Esophagus muscularis mucosa (tissue), 4 donors: ENCODE data around the gene NNT. TPM values are rescaled to one million over a fixed set of nuclear protein-coding genes. Genes with fewer than 3 reads are reported as not detected.

Experiments
- DNase-seq: peaks from one replicate; pipeline ENCODE4 v3.0.0-alpha.2; 2017; ENCODE audit errors: extremely low spot score
- H3K27ac ChIP-seq, 4 donors: fragments of 200-600 bp; sonication (generic); replicated peaks in 1 of 4; 1 replicate in 3 of 4; 2 replicates in 1 of 4; pipeline ENCODE4 v1.5.1; 2016 to 2019; ENCODE audit warnings: mild to moderate bottlenecking in 1 of 4
- H3K27me3 ChIP-seq, 4 donors: fragments of 200-600 bp; sonication (generic); one replicate each; pipeline versions ENCODE4 v1.5.1 to v1.6.0; 2016 to 2019
- H3K36me3 ChIP-seq, 4 donors: fragments of 200-600 bp; sonication (generic); one replicate each; pipeline ENCODE4 v1.5.1; 2016 to 2019
- H3K4me1 ChIP-seq, 4 donors: fragments of 200-600 bp; sonication (generic); one replicate each; pipeline ENCODE4 v1.5.1; 2016 to 2019
- H3K4me3 ChIP-seq, 4 donors: fragments of 200-600 bp; sonication (generic); 1 replicate in 2 of 4; 2 replicates in 2 of 4; pipeline ENCODE4 v1.5.1; 2016 to 2019; ENCODE audit warnings: mild to moderate bottlenecking in 4 of 4, moderate library complexity in 1 of 4
- H3K9me3 ChIP-seq, 4 donors: fragments of 200-600 bp; sonication (generic); 1 replicate in 3 of 4; 2 replicates in 1 of 4; pipeline ENCODE4 v1.5.1; 2016 to 2019
- EP300 ChIP-seq: sonication (generic); formaldehyde crosslinking; IDR thresholded peaks from one replicate; pipeline ENCODE4 v1.6.1; 2017; ENCODE audit warnings: antibody characterized with exemption
- POLR2A ChIP-seq: fragments of 450-650 bp; IDR thresholded peaks from one replicate; pipeline ENCODE4 v1.6.1; 2017; ENCODE audit warnings: antibody characterized with exemption, moderate library complexity, mild to moderate bottlenecking, low read depth
- POLR2AphosphoS5 ChIP-seq, 2 donors: sonication (generic); formaldehyde crosslinking; IDR thresholded peaks; one replicate each; pipeline ENCODE4 v1.6.1; 2017; ENCODE audit warnings: antibody characterized with exemption in 2 of 2
- WGBS: methylation state at CpG from one replicate; pipeline ENCODE4 v1.1.5; 2018; 5-methylcytosine and 5-hydroxymethylcytosine counted together
- intact Hi-C: fragments of 100-400 bp; cut with DNase I; formaldehyde crosslinking; loops from one replicate; pipeline ENCODE4 v1.15.1; 2023
- total RNA-seq, 4 donors: library from RNA; depleted of rRNA; stranded (reverse); fragments of >200 nt; gene quantifications; one replicate each; pipeline versions ENCODE4 v1.1.0 to v1.2.1, GENCODE V29; 2016
- TF ChIP-seq, protein P1 (sequence below), 3 experiments: fragments of 200-600 bp in 2 of 3; fragments of 450-650 bp in 1 of 3; sonication (generic) in 2 of 3; IDR thresholded peaks; one replicate each; pipeline ENCODE4 v1.5.1; 2017 to 2019; ENCODE audit warnings: antibody characterized with exemption in 3 of 3, mild to moderate bottlenecking in 2 of 3, moderate library complexity in 1 of 3

Gene NNT
- total RNA-seq, 4 donors from 2014 or later, result 49.0 to 90.1 (median 70.3) TPM

DNA sequence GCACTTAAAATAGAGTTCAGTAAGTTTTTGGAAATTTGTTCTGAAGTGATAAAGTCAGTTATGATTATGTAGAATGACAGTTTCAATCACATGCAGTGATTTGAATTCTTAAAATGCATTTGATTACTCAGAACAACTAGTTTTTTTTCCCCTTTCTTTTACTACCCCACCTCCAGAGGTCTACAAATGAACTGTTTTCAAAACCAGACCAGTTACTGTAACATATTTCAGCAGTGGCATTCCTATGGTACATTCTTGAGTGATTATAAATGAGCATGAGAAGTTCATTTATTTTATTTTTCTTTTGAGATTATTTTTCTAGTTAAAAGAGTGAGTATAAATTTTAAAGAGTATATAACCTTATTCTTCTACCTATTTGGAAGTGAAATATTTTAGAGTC, 71.6 kb downstream of the NNT start:
- peaks cover 0 to 7% (median 0%) of the 10 kb centered on the region in 4 donors for H3K4me1 ChIP-seq
- DNase-seq, result no peak
- no peaks in the 10 kb centered on the region for H3K9me3 ChIP-seq
- TF ChIP-seq, protein P1, sequence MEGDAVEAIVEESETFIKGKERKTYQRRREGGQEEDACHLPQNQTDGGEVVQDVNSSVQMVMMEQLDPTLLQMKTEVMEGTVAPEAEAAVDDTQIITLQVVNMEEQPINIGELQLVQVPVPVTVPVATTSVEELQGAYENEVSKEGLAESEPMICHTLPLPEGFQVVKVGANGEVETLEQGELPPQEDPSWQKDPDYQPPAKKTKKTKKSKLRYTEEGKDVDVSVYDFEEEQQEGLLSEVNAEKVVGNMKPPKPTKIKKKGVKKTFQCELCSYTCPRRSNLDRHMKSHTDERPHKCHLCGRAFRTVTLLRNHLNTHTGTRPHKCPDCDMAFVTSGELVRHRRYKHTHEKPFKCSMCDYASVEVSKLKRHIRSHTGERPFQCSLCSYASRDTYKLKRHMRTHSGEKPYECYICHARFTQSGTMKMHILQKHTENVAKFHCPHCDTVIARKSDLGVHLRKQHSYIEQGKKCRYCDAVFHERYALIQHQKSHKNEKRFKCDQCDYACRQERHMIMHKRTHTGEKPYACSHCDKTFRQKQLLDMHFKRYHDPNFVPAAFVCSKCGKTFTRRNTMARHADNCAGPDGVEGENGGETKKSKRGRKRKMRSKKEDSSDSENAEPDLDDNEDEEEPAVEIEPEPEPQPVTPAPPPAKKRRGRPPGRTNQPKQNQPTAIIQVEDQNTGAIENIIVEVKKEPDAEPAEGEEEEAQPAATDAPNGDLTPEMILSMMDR (IDR thresholded peaks at IDR 0.05), result no peak
- TF ChIP-seq POLR2A (no peak), POLR2AphosphoS5 (IDR thresholded peaks at IDR 0.05) (no peak), EP300 (no peak)
- no peaks in the 10 kb centered on the region for H3K27me3 ChIP-seq
- intact Hi-C loops, result no loop called here
- H3K36me3 ChIP-seq, result peaks cover 0 to 22% (median 12%) of the 10 kb centered on the region in 4 donors
- H3K27ac ChIP-seq, result no peak overlapping the region
- H3K4me3 ChIP-seq, result no peak overlapping the region

DNA sequence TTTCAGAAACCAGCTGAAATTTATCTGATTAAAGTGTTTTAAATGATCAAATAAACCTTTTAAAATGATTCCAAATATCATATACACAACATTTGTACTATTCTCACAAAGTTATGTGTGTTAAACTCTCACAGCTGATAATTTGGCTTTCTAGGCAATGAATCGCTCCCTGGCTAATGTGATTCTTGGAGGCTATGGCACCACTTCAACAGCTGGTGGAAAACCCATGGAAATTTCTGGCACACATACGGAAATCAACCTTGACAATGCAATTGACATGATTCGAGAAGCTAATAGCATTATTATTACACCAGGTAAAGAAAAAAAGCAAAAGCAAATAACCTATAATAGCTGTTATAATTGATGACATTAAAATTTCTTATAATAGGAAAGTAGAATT, 72.4 kb downstream of the NNT start:
- DNase-seq, result no peak
- Histone ChIP-seq H3K27me3 (no peaks in the 10 kb centered on the region), H3K9me3 (no peaks in the 10 kb centered on the region), H3K4me1 (peaks cover 0 to 7% (median 0%) of the 10 kb centered on the region in 4 donors), H3K27ac (no peak overlapping the region), H3K4me3 (no peak overlapping the region), H3K36me3 (peaks cover 0 to 24% (median 15%) of the 10 kb centered on the region in 4 donors)
- 92% methylated on average over 3 of the region's 3 CpGs for WGBS
- intact Hi-C loops, result no loop called here
- TF ChIP-seq EP300, result no peak

DNA sequence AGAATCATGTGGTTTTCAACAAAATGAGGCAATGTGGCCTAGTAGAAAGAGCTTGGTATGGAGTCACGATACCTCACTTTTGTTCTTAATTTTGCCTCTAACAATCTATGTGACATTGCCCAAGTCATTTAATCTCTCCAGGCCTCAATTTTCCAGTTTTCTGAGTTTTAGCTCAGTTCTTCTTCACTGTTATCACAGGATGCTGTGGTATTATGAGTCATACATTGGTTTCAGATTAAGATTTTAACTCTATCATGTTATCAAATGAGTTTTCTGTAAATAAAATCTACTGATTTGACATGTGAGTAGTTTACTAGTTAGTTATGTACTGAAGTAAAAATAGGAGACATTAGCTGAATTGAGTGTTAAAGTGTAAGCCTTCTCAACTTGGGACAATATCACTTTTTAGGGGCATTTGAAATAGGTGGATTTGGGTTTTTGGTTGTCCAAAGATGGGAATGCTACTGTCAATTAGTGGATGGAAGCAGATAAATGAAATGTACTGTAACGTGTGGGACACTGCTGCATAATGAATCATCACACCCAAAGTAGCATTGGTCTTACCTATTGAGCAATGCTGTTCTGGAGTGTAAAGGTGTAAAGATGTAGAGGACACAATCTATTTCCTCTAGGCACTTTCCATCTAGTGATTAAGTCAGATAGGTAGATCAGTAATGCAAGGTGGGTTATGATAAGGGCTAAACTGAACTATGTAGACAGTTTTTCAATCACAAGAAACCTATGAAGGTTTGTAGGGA, 73.3 kb downstream of the NNT start:
- intact Hi-C loops, result no loop called here
- Histone ChIP-seq H3K27ac (no peak overlapping the region), H3K4me1 (peaks cover 0 to 7% (median 0%) of the 10 kb centered on the region in 4 donors), H3K27me3 (no peaks in the 10 kb centered on the region), H3K4me3 (no peak overlapping the region), H3K36me3 (peaks cover 0 to 26% (median 15%) of the 10 kb centered on the region in 4 donors), H3K9me3 (no peaks in the 10 kb centered on the region)
- no peak for DNase-seq
- 91% methylated on average over 2 of the region's 2 CpGs for WGBS
- TF ChIP-seq POLR2A (no peak), EP300 (no peak), POLR2AphosphoS5 (IDR thresholded peaks at IDR 0.05) (no peak)
- TF ChIP-seq, protein P1 (IDR thresholded peaks at IDR 0.05), result no peak

DNA sequence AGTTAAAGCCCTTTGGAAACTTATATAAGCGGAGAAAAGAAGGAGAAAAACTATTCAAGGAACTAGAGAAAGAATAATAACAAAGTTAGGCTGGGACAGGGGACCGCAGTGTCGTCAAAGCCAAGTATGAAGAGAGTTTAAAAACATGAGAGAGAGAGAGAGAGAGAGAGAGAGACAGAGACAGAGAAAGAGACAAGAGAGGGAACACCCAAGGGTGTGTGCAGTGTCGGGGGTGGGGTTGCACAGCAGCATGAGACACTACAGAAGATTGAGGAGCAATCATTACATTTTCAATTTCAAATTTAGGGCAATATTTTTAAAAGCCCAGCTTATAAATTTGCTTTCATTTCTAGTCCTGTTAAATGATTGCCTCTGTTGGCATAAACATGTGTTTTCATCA, 74.3 kb downstream of the NNT start:
- Histone ChIP-seq H3K27ac (peak overlapping the region in 1 of 4 donors; percentile 2), H3K4me3 (no peak overlapping the region), H3K36me3 (peaks cover 0 to 27% (median 15%) of the 10 kb centered on the region in 4 donors), H3K9me3 (no peaks in the 10 kb centered on the region), H3K27me3 (no peaks in the 10 kb centered on the region), H3K4me1 (peaks cover 0 to 7% (median 0%) of the 10 kb centered on the region in 4 donors)
- intact Hi-C loops, result no loop called here
- no peak for DNase-seq
- 94% methylated on average over 4 of the region's 4 CpGs for WGBS
- TF ChIP-seq, protein P1 (IDR thresholded peaks at IDR 0.05), result no peak
- TF ChIP-seq EP300, result no peak
- no peak for TF ChIP-seq POLR2AphosphoS5 (IDR thresholded peaks at IDR 0.05)

DNA sequence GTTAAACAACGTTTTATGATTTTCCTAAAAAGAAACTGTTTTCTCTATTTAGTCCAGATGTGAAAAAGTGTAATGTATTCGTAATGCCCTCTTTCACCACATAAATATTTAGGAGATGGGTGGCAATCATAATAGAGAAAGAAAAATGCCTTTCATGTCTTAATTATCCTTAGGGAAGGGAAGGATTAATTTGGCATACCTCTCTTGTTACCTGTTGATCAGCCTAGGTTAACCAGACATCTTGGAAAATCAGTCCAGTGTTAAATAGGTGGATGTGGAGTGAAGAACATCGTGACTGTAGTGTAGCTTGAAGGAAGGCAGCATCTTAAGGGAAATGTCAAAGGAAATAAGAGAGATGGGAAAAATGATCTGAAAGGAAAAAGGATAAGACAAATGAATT, 76.2 kb downstream of the NNT start:
- intact Hi-C loops, result no loop called here
- H3K27ac ChIP-seq, result no peak overlapping the region
- H3K9me3 ChIP-seq, result no peaks in the 10 kb centered on the region
- H3K36me3 ChIP-seq, result peaks cover 0 to 22% (median 8%) of the 10 kb centered on the region in 4 donors
- TF ChIP-seq POLR2A (no peak), POLR2AphosphoS5 (IDR thresholded peaks at IDR 0.05) (no peak), EP300 (no peak)
- TF ChIP-seq, protein P1 (IDR thresholded peaks at IDR 0.05), result no peak
- no peak for DNase-seq
- H3K4me1 ChIP-seq, result peaks cover 13 to 15% (median 13%) of the 10 kb centered on the region in 4 donors
- H3K27me3 ChIP-seq, result no peaks in the 10 kb centered on the region
- no peak overlapping the region for H3K4me3 ChIP-seq
- 90% methylated on average over 3 of the region's 3 CpGs for WGBS
